Measurements from ENCODE around the gene SLC4A4.

Gene SLC4A4

DNA sequence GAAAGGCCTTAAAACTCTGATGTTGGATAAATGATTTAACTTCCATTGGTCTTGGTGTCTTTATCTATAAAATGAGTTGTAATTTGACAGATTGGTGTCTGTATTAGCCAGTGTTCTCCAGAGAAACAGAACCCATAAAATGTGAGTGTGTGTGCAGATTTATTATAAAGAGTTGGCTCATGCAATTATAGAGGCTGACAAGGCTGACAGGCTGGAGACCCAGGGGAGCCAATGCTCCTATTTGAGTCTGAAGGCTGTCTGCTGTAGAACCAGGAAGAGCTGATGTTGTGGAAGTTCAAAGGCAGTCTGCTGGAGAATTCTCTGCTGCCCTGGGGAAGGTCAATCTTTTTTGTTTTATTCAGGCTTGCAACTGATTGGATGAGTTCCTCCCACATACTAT lies 131.7 kb downstream of the SLC4A4 start:
- no peak for DNase-seq (ENCODE audit: low read depth)

DNA sequence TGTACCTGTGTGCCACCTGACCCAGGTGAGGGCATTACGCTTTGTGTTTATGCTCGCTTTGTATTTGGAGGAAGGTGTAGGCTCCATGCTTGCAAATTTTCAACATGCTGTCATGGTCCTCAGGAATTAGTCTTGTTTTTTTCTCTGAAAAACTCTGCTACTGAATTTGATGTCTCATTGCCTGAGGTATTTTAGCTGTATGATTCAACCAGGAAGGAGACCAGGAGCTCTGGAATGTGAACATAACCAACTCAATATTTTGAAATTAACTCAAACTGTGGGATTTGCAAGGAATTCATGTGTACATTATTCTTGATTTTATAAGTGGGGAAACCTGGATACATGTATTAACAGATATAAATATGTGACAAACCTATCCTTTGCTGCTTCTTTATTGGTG lies 134.1 kb downstream of the SLC4A4 start:
- DNase-seq (ENCODE audit: low read depth) = no peak

DNA sequence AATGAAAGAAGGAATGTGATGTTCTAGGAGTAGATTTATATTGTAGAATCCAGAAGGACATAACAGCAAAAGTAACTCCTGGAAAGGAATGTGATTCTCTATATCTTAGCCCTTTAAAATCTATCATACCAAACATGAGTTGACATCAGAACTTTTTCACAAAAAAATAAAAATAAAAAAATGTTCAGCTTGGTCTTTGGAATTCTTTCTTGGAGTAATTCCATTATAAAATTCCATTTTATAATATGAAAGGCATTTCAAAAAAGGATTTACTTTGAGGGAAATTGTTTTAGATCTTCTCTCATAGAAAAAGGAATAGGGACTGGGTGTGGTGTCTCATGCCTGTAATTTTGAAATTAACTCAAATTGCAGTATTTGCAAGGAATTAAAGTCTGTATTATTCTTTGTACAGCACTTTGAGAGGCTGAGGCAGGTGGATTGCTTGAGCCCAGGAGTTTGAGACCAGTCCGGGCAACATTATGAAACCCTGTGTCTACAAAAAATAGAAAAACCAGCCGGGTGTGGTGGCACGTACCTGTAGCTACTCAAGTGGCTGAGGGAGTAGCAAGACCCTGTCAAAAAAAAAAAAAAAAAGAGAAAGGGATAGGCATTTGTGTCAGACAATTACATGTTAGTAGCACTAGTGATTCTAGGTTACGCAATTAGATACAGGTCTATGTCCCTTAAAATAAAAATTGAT lies 134.9 kb downstream of the SLC4A4 start:
- DNase-seq (ENCODE audit: low read depth) = no peak

DNA sequence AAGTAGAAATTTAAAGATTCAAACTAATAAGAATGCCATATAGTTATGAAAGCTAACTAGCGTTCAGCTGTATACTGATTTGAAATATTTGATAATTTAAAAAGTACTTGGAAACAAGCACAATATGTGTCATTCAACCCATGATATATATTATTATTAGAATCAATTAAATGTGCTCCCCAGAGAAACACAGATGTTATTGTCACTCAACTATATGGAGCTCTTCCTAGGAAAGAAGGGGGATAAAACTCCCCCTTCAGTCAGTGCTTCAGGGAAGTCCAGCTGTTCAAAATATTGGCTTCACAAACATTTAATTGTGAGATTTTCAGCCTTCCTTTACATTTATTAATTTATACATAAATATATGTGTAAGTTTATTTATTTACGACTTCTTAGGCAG lies 135.9 kb downstream of the SLC4A4 start:
- no peak for DNase-seq (ENCODE audit: low read depth)

DNA sequence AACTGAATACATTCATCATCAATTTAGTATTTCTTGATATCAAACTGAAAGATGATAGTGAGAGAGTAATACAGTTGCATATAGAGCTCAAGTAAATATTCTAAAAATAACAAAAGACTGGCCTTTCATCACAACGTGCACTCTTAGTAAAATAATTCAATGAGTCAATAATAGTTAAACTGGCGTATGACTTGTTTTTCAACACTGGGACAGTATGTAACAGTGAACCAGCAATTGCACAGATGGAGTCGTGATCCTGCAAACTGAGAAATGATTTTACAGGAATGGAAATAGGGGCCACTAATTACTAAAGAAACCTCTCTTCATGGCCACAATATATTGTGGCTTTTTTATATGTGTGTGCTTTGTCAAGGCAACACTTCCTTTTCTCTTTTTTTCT lies 137.4 kb downstream of the SLC4A4 start:
- no peak for DNase-seq (ENCODE audit: low read depth)

DNA sequence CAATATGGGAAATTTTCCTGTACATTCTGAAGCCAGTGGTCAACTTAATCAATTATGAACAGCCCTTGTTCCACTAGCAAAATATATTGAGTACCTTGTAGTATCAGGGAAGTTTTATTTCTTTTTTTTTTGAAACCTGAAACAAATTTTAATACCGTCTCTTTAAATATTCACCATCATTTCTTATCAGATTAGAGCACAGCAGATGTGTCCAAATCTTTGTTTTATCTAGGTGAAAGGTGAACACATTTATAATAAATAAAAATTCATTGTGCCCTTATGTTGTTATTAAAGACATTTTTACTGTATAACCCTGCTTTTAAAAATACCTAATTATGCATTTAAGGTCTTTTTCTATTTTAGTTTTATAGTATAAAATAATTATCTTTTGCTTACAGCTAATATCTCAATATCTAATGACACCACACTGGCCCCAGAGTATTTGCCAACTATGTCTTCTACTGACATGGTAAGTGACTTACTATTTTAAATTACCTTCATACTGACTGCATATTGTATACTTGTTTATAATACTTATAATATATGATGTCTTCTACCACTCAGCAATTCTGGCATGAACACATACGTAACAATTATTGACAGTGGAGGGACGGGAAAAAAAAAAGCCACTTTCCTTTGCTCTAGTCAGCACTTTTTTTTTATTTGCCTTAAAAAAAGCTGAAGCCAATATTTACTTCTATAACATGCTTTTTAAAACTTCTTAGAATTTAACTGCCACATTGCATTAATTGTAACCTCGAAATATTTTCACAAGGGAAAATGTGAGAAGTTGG lies 147.9 kb downstream of the SLC4A4 start:
- DNase-seq (ENCODE audit: low read depth) = no peak

DNA sequence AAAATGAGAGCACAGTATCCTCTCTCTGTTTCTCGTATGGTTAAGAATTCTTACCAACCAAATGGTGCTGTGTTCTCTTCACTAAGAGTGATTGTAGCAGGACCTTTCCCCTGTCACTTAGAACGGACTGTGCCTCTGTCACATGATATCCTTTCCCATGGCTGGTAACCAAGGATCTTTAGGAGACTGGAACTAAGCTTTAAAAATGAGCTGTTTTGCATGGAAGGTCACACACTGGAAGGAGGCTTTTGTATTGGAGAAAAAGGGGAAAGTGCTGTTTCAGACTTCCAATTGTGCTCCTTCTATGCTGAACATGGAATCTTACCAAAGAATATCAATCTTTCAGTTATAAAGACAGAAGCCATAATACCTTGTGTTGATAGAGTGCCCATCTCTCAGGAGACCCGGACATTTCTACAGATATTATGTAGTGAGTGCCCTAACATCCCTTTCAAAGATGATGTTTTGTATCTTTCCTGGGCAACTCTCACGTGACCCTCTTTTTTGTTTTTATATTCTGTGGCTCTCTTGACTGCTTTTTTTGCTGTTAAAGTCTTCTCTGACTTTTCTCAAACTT lies 148.6 kb downstream of the SLC4A4 start:
- no peak for DNase-seq (ENCODE audit: low read depth)

DNA sequence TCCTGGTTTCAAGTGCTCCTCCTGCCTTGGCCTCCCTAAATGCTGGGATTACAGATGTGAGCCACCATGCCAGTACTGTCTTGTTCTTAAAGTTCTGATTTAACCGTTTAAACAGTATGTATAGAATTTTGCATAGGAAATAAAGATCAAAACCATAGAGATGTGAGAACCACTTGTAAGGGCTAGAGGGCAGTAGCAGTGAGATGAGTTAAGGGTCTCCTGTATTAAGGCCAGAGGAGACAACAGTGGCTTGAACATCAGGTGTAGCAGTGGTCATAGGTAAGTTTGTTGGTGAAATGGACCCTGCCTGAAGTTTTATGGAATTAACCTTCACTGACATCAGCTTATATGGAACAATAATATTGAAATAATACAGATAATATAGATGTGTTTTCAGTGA lies 155.7 kb downstream of the SLC4A4 start:
- no peak for DNase-seq (ENCODE audit: low read depth)

DNA sequence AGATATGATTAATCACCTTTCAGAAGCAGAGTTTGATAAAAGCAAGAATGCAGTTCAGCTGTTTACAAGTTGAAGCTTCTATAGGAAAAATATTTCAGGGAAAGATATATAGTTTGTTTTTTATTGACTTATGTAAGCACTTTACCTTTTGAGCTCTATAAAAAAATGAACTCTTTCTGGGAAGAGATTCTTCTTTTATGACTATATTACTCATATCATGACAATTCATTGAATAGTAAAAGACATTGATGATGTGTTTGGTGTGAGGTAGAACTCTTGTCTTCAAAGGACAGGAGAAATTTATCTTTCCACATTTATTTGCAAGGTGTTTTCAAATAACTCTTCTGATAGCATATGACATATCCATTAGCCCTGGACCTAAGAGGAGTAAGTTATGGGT lies 156.6 kb downstream of the SLC4A4 start:
- DNase-seq (ENCODE audit: low read depth) = no peak

DNA sequence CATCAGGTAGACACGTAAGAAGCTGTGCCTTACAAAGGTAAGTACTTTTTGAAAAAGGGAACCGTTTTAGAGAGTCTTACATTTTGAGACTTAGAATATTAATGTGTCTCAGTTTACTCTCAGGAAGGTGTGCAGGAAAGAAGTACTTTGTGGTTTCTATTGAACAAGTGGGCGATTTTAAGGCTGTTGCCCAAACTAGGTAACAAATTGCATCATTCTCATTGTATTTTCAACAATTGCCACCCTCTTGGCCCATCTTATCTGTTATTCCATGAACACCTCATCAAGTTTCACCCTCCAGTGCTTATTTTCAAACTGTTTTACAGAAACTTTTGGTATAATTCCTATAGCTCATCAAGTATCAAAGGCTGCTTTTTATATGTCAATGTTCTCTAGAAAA lies 158.3 kb downstream of the SLC4A4 start:
- DNase-seq (ENCODE audit: low read depth) = no peak

DNA sequence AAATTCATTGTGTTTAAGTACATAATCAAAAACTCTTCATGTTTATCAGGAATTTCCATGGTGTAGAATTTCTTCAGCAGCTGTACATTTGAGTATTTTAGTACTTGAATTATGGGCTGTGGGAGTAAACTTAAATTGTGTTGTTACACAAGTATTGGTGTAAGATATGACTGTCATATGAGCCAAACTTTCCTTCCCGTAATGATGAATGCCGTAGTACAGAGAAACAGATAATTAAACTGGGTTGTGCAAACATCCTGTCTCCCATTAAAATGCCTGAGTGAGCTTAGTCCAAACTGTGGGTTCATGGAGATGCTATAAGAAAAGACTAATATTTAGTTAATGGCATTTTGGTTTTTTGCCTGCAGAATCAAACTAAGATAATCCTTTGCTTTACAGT lies 159.2 kb downstream of the SLC4A4 start:
- DNase-seq (ENCODE audit: low read depth) = no peak

DNA sequence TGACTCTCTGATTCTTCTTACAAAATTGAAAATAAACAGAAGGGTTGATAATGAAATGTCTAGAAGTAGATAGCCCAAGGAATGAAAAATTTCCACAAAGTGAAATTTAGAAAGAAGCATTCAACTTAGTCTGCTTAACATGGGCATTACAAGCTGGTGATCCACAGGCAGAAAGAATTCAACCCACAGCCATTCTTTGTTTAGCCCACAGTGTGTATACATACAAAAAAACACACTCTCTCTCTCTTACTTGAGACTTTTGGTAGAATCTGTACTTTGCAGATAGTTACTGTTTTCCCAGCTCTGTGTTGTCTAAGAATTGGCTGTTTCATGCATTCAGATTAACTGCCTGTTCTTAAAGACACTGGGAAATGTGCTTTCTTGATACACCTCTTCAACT lies 159.8 kb downstream of the SLC4A4 start:
- DNase-seq (ENCODE audit: low read depth) = no peak

DNA sequence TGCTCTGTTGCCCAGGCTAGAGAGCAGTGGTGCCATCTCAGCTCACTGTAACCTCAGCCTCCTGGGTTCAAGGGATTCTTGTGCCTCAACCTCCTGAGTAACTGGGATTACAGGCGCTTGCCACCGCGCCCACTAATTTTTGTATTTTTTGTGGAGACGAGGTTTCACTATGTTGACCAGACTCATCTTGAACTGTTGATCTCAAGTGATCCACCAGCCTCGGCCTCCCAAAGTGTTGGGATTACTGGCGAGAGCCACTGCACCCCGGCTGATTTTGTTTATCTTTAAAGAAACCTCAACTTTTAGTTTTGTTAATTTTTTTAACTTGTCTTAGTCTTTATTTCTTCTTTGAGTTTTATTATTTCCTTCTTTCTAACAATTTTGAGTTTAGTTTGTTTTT lies 163.2 kb downstream of the SLC4A4 start:
- no peak for DNase-seq (ENCODE audit: low read depth)

DNA sequence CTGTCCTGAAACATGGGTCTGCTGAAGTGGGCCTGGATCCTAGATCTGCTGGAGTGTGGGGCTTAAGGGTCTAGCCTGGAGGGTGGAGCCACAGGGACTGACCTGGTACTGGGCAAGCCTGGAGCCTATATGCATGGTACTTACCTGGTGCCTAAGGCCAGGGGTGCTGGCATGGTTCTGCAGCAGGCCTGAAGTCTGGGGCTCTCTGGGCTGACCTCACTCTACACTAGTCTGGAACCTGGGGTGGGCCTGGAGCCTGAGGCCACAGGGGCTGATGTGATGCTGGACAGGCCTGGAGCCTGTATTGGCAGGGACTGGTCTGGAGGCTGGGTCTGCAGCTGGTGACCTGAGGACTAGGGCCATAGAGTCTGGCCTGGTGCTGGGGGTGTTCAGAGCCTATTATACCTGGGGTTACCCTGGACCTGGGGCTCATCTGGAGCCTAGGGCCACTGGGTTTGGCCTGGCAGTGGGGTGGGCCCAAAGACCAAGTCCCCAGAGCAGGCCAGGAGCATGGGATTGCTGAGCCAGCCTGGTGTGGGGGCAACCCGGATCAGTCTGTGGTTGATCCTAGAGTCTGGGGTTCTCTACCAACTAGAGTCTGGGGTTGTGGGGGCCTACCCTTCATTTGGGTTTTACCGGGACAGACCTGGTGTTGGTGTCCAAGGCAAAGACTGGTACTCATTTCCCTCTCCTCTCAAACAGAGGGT lies 179.6 kb downstream of the SLC4A4 start:
- DNase-seq (ENCODE audit: low read depth) = no peak

DNA sequence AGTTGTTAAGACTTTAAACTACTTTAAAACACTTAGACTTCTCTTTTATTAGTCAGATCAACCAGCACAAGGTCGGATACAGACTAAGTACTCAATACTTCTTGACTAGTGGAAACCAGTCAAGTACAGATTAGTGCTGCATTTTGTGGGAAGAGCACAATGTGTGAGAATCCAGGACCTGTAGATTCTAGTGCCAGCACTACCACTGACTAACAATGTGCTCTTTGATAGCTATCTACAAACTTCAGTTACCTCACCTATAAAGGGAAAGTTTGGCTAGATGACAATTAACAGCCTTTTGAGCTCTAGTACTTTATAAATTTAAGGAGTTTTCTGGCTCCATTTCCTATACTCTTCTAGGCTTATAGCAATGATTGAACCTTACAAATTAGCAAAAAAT lies 181.5 kb downstream of the SLC4A4 start:
- DNase-seq (ENCODE audit: low read depth) = no peak

DNA sequence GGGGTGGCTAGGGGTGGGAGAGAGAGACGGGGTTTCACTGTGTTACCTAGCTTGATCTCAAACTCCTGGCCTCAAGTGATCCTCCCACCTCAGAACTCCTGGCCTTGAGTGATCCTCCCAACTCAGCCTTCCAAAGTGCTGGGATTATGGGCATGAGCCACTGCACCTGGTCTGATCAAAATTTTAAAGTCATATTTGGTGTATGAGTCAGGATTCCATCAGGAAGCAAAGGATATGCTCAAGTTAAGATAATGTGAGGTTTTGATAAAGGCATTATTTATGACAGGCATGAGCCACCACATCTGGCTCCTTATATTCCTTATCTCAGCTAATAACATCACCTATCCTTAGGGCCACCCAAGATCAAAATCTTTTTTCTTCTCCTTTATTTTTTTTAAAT lies 182.0 kb downstream of the SLC4A4 start:
- DNase-seq (ENCODE audit: low read depth) = no peak

DNA sequence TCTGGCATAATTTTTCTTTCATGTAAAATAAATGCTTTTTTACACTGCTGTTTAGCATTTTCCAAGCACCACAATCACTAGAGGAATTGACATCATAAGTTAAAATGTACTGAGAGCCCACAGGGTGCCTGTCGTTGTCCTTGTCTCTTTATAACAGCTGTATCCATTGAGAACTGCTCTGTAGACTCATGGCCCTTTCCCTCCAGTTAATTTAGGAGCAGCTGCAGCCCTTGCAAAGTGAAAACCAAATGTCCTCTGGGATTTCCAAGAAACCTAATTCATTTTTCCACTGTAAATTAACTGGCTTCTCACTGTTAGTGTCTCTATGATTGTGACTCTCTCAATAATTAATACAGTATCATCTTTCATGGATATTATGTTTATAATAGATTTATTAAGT lies 185.9 kb downstream of the SLC4A4 start:
- no peak for DNase-seq (ENCODE audit: low read depth)

DNA sequence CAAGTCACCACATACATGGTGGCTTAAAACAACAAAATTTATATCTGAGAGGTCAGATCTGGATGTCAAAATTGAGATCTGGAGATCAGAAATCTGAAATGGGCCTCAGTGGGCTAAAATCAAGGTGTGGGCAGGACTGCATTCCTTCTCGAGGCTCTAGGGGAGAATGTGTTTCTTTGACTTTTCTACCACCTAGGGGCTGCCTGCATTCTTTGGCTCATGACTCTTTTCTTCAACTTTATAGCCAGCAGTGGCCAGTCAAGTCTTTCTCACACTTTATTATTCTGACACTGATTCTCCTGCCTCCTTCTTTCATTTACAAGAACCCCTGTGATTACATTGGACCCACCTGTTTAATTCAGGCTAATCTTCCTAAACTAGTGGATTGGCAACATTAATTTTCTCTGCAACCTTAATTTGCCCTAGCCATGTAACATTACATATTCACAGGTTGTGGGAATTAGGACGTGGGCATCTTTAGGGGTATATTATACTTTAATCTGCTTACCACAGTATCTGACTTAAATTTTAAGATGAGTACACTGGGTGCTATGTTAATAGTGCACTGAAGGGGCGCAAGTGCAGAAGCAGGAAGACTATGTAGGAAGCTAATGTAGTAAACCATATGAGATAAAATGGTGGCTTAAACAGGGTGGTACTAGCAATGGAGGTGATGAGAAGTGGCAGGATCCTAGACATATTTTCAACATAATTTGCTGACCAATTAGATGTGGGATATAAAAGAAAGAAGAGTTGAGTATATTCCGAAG lies 188.0 kb downstream of the SLC4A4 start:
- no peak for DNase-seq (ENCODE audit: low read depth)

DNA sequence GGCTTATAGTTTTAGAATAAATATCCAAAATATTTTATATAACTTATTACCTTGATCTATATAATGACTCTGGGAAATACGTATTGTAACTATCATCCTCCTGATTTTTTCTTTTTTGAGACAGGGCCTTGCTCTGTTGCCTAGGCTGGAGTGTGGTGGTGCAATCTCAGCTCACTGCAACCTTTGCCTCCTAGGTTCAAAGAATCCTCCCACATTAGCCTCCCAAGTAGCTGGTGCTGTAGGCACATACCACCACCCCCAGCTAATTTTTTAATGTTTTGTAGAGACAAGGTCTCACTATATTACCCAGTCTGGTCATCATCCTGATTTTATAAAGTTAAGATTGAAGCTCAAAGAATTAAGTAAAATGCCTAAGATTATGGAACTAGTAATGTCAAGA lies 193.6 kb downstream of the SLC4A4 start:
- no peak for DNase-seq (ENCODE audit: low read depth)

DNA sequence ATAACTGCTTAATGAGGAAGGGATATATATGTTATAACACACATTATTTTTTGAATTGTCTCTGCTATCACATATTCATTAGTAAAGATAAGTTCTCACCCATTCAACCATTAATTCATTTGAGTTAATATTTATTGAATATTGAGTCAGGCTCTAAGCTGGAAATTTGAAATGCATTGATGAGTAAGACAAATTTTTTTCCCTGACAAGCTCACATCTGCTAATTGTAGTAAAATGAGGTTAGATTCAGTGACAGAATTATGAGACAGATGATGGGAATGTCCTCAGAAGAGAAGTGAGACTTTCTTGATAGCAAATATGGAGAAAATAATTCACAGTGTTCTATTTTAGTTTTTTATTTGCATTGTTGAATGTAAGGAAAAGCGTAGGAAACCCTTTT lies 194.3 kb downstream of the SLC4A4 start:
- no peak for DNase-seq (ENCODE audit: low read depth)

DNA sequence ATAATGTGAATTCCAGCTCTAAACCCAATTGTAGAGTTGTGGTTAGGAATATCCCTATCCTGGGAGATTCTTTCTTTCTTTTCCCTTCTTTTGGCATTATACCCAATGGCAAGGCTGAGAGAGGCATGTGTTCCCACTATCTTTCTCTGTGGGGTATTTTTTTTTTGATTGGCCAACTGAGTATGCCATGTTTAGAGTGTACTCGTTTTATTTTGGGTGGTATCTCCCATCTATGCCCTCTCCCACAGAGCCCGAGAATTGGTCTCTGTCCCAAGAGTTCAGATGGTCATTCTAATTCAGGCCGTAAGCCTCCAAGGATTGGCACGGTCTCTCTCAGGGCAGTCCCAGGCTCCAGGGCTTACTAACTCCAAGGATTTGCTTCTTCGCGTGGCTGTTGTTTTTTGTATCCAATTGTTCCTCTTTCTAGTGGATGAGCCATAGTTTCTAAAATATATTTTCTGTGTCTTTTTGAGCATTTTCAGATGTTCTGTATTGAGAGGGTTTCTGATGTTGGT lies 198.8 kb downstream of the SLC4A4 start:
- no peak for DNase-seq (ENCODE audit: low read depth)

DNA sequence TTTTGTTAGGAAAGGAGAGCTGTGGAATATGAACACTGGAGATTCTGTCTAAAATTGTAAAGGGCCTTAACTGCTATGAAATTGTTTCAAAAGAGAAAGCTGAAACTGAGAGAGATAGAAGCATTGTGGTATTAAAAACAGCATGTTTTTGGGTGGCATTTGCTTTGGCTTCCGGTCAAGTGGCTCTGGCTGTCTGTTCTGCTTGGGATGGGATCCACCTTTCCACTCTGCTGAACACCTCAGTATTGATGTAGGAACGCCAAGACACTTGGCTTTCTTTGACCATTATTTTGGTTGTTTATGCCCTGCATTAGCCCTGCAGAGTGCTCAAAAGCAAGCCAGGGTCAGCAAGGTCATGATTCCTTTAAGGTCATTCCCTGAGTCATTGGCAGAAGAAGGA lies 199.7 kb downstream of the SLC4A4 start:
- no peak for DNase-seq (ENCODE audit: low read depth)

All from activated T-cell treated with anti-CD3 and anti-CD28 coated beads for 24 hours (primary cell).